DOHH2 (cell line): ENCODE measurements around the gene CHD6.

Experiments used
- CTCF ChIP-seq: fragments of 200-600 bp; sonication (generic); IDR thresholded peaks from one replicate; pipeline ENCODE4 v1.5.1; 2014; ENCODE audit warnings: antibody characterized with exemption, mild to moderate bottlenecking, low read depth, low read length; ENCODE audit not compliant: poor library complexity, severe bottlenecking
- EZH2phosphoT487 ChIP-seq: fragments of 200-600 bp; sonication (generic); IDR thresholded peaks from 2 replicates; pipeline ENCODE4 v1.6.1; 2017; ENCODE audit warnings: borderline replicate concordance, mild to moderate bottlenecking, antibody characterized with exemption, low read length, moderate library complexity, mixed read lengths

- TF ChIP-seq CTCF: no peak
- no peak for TF ChIP-seq EZH2phosphoT487
These were observed 36.1 kb upstream of the CHD6 start for GRCh38 chr20:41654292-41654691.
